Neutrophil (primary cell): ENCODE data around the gene APOL3.
"Not testable (repeated sequence)": the region's sequence is repeated elsewhere in the genome, so short reads cannot be mapped to it uniquely, and the experiment has no call there.

ENCODE experiments used
- H3K27ac ChIP-seq: fragments of 200-600 bp; sonication (generic); 2 replicates; pipeline ENCODE4 v1.5.1; 2016; ENCODE audit warnings: mild to moderate bottlenecking, moderate library complexity
- H3K27me3 ChIP-seq: fragments of 200-600 bp; sonication (generic); 2 replicates; pipeline ENCODE4 v1.6.0; 2016; ENCODE audit warnings: mild to moderate bottlenecking
- H3K36me3 ChIP-seq: fragments of 200-600 bp; sonication (generic); 2 replicates; pipeline ENCODE4 v1.5.1; 2017
- H3K4me1 ChIP-seq, 2 experiments: fragments of 200-600 bp in 1 of 2; sonication (generic) in 1 of 2; 1 replicate in 1 of 2; 2 replicates in 1 of 2; pipeline versions ENCODE4 v1.5.1 to v1.6.1; 2013 to 2016; ENCODE audit warnings: low read depth in 1 of 2, low read length in 1 of 2, mild to moderate bottlenecking in 1 of 2, moderate library complexity in 1 of 2; ENCODE audit not compliant: control insufficient read depth in 1 of 2, insufficient read depth in 1 of 2
- H3K4me3 ChIP-seq, 2 experiments: fragments of 200-600 bp in 1 of 2; sonication (generic) in 1 of 2; 1 replicate in 1 of 2; 2 replicates in 1 of 2; pipeline ENCODE4 v1.5.1; 2013 to 2016; ENCODE audit warnings: low read depth in 1 of 2, low read length in 1 of 2, mild to moderate bottlenecking in 1 of 2, moderate library complexity in 1 of 2
- H3K9me3 ChIP-seq: fragments of 200-600 bp; sonication (generic); 2 replicates; pipeline ENCODE4 v1.5.1; 2016
- TF ChIP-seq, protein P1 (sequence below): fragments of 200-600 bp; sonication (generic); IDR thresholded peaks from 2 replicates; pipeline ENCODE4 v1.5.1; 2016; ENCODE audit warnings: antibody characterized with exemption

APOL3 gene

DNA sequence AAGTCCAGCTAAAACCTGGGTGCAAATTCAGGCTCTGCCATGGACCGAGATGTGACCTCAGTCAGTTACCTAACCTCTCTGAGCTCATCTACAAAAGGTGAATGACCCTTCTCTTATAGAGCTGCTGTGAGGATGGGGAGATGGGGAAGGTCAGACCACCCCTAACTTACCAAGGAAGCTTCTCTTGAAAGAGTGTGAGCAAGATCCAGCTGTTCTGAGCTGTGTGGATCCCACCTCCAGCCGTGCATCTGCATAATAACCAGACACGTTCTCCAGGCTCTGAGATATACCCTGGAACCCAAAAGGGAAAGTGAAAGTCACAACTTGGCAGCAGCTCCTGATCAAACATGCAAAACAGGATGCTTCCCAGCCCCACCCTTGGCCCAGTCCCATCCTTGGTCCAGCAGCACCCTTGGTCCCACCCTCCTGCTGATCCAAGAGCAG, at the start of gene APOL3:
APOL3 (minus strand) TSS at position 257 of the 444 bp plus-strand sequence. CDS start 11,700 bp downstream, outside the sequence.
- H3K36me3 ChIP-seq = no peaks in the 10 kb centered on the region
- peak within 1 kb of the TSS; percentile 38 for H3K27ac ChIP-seq
- TF ChIP-seq, protein P1, sequence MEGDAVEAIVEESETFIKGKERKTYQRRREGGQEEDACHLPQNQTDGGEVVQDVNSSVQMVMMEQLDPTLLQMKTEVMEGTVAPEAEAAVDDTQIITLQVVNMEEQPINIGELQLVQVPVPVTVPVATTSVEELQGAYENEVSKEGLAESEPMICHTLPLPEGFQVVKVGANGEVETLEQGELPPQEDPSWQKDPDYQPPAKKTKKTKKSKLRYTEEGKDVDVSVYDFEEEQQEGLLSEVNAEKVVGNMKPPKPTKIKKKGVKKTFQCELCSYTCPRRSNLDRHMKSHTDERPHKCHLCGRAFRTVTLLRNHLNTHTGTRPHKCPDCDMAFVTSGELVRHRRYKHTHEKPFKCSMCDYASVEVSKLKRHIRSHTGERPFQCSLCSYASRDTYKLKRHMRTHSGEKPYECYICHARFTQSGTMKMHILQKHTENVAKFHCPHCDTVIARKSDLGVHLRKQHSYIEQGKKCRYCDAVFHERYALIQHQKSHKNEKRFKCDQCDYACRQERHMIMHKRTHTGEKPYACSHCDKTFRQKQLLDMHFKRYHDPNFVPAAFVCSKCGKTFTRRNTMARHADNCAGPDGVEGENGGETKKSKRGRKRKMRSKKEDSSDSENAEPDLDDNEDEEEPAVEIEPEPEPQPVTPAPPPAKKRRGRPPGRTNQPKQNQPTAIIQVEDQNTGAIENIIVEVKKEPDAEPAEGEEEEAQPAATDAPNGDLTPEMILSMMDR = no peak
- no peaks in the 10 kb centered on the region for H3K9me3 ChIP-seq
- peaks cover 6 to 25% of the 10 kb centered on the region in 2 experiments for H3K4me1 ChIP-seq
- H3K27me3 ChIP-seq = peaks cover 3% of the 10 kb centered on the region
- no peak within 1 kb of the TSS for H3K4me3 ChIP-seq

- H3K4me1 ChIP-seq = peaks cover 36 to 39% of the 10 kb centered on the region in 2 experiments
- H3K4me3 ChIP-seq = no peak overlapping the region
- no peaks in the 10 kb centered on the region for H3K36me3 ChIP-seq
- no peaks in the 10 kb centered on the region for H3K9me3 ChIP-seq
- H3K27me3 ChIP-seq = no peaks in the 10 kb centered on the region
- H3K27ac ChIP-seq = peak overlapping the region; percentile 83
- TF ChIP-seq, protein P1 = no peak
Observed at GRCh38 chr22:36210224-36210623, 49.7 kb upstream of the APOL3 start.

GRCh38 chr22:36209488-36209908, 48.9 kb upstream of the APOL3 start:
- not testable (repeated sequence) for H3K9me3 ChIP-seq

GRCh38 chr22:36208914-36209313, 48.4 kb upstream of the APOL3 start:
- H3K4me1 ChIP-seq = peaks cover 35 to 39% of the 10 kb centered on the region in 2 experiments
- no peak overlapping the region for H3K27ac ChIP-seq
- H3K36me3 ChIP-seq = no peaks in the 10 kb centered on the region
- H3K27me3 ChIP-seq = peaks cover 3% of the 10 kb centered on the region
- H3K9me3 ChIP-seq = no peaks in the 10 kb centered on the region
- TF ChIP-seq, protein P1 = no peak
- no peak overlapping the region for H3K4me3 ChIP-seq

More at GRCh38 chr22:36209488-36209908, 48.9 kb upstream of the APOL3 start:
- H3K27me3 ChIP-seq, H3K27ac ChIP-seq, H3K36me3 ChIP-seq, H3K4me3 ChIP-seq: not testable (repeated sequence)
- peaks cover 36 to 39% of the 10 kb centered on the region in 2 experiments for H3K4me1 ChIP-seq

GRCh38 chr22:36208162-36208765, 47.7 kb upstream of the APOL3 start:
- no peak overlapping the region for H3K27ac ChIP-seq
- H3K4me3 ChIP-seq = no peak overlapping the region
- H3K9me3 ChIP-seq = no peaks in the 10 kb centered on the region
- H3K36me3 ChIP-seq = no peaks in the 10 kb centered on the region
- H3K4me1 ChIP-seq = peaks cover 28 to 33% of the 10 kb centered on the region in 2 experiments
- TF ChIP-seq, protein P1 = no peak
- H3K27me3 ChIP-seq = peaks cover 4% of the 10 kb centered on the region

- Histone ChIP-seq H3K4me3 (no peak overlapping the region), H3K9me3 (no peaks in the 10 kb centered on the region), H3K27ac (no peak overlapping the region), H3K4me1 (peaks cover 8 to 13% of the 10 kb centered on the region in 2 experiments), H3K27me3 (peaks cover 17% of the 10 kb centered on the region), H3K36me3 (no peaks in the 10 kb centered on the region)
- TF ChIP-seq, protein P1 = no peak
Observed at GRCh38 chr22:36206255-36206654, 45.7 kb upstream of the APOL3 start.

DNA sequence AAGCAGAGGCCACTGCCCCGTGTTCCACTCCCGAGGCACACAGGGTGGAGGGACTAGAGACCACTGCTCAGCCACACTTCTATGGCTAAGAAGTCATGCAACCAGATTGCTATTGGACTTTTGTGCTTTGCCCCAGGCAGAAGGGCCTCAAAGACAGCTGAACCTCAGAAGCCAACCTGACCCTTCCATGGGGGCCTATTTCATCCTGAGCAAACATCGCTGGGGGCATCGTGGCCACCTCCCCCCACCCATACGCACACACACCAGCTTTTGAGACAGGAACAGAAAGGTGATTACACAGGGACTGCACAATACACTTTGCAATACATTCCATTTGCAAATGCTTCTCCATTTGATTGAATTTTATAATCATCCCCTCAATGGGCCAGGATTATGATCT, 45.0 kb upstream of the APOL3 start:
- H3K27ac ChIP-seq, H3K4me1 ChIP-seq, H3K36me3 ChIP-seq, H3K9me3 ChIP-seq, H3K4me3 ChIP-seq: not testable (repeated sequence)
- H3K27me3 ChIP-seq = peaks cover 17% of the 10 kb centered on the region
